GM21825 (cell line): ENCODE results near the gene KLHL6.
"Not testable (repeated sequence)": the region's sequence is repeated elsewhere in the genome, so short reads cannot be mapped to it uniquely, and the experiment has no call there.

Experiments used
- ATAC-seq: cut with Tn5 transposase; IDR thresholded peaks from one replicate; pipeline ENCODE4 v1.9.1; 2021; ENCODE audit warnings: mild to moderate bottlenecking, moderate library complexity; ENCODE audit not compliant: unreplicated experiment

KLHL6 gene

DNA sequence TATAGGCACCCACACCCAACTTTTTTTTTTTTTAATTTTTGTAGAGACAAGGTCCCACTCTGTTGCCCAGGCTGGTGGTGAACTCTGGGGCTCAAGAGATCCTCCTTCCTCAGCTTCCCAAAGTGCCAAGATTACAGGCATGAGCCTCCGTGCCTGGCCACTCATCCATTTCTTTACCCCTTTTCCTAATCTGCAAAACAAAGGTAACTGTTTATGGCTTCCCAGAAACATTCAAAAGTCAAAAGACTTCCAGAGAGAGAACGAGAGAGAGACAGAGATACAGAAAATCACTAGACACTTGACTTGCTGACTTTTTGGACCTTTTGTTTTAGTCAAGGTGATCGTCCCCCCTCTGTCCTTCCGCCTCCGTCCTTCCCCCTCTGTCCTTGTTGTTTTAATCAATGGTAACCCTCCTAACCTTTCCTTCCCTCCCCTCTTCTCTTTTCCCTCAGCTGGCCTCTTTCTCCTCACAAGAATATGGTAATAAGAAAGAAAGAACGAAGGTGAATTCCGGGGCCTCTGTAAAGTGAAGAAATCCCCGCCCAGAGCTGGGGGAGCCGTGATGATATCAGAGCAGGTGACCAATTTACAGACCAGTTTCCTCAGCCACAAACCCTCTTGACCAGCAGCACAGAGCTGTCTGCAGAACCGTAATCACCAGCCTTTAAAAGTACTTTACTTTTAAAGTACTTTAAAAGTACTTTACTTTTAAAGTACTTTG, 21.9 kb downstream of the KLHL6 start:
- ATAC-seq: peak; percentile 43

GRCh38 chr3:183532620-183533411, 22.7 kb downstream of the KLHL6 start:
- no peak for ATAC-seq

DNA sequence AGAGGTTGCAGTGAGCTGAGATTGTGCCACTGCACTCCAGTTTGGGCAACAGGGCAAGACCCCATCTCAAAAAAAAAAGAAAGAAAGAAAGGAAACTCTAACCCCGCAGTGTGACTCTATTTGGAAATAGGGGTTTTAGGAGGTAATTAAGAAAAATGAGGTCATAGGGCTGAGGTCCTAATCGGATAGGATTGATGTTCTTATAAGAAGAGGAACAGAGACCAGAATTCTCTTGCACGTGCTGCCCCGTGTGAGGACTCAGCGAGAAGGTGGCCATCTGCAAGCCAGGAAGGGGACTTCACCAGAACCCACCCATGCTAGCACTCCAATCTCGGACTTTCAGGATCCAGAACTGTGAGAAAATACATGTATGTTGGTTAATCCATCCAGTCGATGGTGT, 25.8 kb downstream of the KLHL6 start:
- ATAC-seq: no peak

DNA sequence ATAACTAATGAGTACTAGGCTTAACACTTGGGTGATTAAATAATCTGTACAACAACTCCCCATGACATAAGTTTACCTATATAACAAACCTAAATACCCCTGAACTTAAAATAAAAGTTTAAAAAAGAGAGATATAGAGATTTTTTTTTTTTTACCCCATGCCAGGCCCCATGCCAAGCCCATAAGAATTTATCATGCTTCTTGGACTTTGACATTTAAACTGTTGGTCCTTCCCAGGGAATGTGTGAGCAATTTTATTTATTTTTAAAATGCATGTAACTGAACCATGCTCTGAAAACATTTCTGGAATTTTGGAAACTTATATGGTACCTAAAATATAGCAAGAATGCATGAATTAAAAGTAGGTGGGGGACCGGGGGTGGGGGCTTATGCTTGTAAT, 26.3 kb downstream of the KLHL6 start:
- no peak for ATAC-seq

DNA sequence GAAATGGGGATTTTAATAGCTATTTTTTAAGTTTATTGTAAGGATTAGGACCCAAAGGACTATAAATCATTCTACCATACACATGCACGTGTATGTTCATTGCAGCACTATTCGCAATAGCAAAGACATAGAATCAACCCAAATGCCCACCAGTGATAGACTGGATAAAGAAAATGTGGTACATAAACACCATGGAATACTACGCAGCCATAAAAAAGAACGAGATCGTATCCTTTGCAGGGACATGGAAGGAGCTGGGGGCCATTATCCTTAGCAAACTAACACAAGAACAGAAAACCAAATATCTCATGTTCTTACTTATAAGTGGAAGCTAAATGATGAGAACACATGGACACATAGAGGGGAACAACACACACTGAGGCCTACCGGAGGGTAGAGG, 26.7 kb downstream of the KLHL6 start:
- not testable (repeated sequence) for ATAC-seq

DNA sequence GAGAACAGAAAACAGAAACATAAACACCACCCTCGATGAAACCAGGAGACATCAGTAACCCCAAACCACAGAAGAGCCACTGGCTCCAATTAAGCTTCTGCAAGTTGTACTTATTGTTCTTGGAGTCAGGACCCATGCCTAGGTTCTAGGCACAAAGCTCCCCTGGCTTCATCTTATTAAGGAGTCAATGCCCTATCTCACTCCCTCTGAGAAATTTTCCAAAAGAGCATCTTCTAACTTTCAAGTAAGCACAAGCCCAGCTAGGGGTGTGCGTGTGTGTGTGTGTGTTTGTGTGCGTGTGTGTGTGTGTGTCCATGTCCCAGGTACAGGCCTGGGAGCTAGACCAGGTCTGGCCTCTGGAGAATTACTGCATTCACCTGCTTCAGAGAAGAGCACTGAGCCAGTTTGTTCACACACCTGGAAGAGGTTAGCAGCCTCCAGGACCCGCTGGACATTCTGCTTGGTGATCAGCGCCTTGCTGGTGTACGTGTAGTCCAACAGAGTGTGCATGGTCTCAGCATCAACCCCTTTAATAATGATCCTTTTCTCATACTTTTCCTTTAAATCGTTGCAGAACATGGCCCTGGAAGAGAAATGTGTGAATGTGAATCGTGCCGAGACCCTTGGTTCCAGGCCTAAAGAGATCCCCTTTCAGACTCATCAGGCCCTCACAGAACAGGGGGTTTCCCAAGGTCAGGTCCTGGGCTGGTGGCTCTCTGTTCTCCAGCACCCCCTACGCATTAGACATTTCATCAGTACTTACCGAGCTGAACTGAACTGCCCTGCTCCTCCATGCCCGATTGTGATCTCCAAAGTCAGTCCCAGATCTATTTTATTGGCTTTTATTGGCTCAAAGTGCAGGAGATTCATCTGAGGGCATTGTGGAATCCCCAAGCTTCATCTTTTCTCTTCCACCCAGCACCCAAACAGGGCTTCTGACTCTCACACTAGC, 27.8 kb downstream of the KLHL6 start:
- ATAC-seq: peak; percentile 85

GRCh38 chr3:183526838-183527427, 28.6 kb downstream of the KLHL6 start:
- peak; percentile 4 for ATAC-seq

DNA sequence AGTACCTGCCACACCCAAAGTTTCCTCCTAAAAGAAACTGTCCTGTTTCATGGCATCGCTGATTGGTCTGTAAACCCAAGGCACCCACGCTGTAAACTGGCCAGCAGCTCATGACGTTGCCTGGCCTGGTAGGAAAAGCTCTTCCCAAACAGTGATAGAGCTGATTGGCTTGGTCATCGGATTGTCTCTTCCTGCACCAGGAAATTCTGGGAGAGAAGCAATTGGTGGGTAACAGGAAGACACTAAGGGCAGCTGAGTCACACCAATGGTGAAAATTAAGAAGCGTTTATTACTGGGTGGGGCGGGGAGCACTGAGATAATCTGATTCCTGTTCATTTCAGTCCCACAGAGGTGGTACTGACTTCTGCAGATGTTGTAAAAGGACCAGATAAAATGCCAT, 31.0 kb downstream of the KLHL6 start:
- ATAC-seq: no peak

GRCh38 chr3:183520741-183521556, 34.6 kb downstream of the KLHL6 start:
- not testable (repeated sequence) for ATAC-seq

DNA sequence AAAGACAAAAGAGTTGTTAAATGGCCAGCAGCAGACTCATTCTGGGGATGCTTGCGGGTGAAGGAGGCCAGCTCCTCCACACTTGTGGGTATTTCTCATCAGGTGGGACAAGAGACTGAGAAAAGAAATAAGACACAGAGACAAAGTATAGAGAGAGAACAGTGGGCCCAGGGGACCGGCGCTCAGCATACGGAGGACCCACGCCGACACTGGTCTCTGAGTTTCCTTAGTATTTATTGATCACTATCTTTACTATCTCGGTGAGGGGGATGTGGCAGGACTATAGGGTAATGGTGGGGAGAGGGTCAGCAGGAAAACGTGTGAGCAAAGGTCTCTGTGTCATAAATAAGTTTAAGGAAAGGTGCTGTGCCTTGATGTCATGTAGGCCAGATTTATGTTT, 35.2 kb downstream of the KLHL6 start:
- not testable (repeated sequence) for ATAC-seq

- ATAC-seq: no peak
Measured at GRCh38 chr3:183519891-183520290, 35.6 kb downstream of the KLHL6 start.

DNA sequence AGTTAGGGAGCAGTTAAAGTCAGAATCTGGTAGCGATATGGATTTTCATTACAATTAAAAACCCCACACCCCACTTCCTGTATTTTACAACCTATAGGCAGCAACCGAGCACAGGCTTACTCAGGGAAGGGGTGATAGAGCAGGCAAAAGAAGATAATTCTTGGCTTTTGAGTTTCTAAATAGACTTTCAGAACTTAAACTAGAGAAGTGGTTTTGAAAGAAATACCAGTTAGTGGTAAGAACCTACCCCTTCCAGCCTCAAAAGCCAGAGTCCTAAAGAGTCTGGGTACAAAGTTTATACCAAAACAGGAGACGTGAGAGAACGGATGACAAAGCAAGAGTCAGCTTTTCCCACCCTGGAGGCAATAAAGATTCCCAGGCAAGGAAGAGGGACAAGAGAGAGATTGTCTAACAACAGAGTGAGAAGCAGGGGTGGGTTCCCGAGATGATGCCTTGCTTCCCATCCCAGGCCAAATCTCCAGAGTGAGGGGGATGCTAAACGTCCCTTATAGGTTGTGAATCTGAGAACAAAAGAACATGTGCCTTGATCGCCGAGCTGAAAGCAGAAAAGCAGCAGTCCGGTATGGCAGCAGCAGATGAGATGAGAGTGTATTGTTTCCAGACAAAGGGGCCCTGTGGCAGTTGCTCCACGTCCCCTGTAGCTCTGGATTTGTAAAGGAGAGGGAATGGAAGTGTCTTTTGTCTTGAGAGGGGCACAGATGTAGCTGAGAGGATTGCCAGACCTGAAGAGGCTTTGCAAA, 36.8 kb downstream of the KLHL6 start:
- no peak for ATAC-seq

GRCh38 chr3:183517607-183518006, 37.9 kb downstream of the KLHL6 start:
- ATAC-seq: no peak

GRCh38 chr3:183515968-183516851, 39.3 kb downstream of the KLHL6 start:
- peak; percentile 64 for ATAC-seq

DNA sequence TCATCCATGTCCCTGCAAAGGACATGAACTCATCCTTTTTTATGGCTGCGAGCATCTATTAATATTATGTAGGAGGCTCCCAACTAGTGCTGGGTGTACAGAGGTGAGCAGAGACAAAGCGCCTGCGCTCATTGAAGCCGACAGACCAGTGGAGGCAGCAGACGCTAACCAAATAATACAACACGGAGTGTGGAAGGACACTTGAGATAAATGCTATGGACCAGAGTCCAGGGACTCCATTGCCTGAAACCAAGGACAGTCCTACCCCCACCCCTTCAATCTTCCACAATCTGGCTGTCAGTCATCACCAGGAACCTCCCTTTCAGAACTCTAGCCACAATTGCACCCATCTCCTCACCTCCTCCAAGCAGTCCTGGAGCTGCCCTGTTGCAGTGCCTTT, 41.5 kb downstream of the KLHL6 start:
- ATAC-seq: no peak

GRCh38 chr3:183513046-183513706, 42.3 kb downstream of the KLHL6 start:
- no peak for ATAC-seq

DNA sequence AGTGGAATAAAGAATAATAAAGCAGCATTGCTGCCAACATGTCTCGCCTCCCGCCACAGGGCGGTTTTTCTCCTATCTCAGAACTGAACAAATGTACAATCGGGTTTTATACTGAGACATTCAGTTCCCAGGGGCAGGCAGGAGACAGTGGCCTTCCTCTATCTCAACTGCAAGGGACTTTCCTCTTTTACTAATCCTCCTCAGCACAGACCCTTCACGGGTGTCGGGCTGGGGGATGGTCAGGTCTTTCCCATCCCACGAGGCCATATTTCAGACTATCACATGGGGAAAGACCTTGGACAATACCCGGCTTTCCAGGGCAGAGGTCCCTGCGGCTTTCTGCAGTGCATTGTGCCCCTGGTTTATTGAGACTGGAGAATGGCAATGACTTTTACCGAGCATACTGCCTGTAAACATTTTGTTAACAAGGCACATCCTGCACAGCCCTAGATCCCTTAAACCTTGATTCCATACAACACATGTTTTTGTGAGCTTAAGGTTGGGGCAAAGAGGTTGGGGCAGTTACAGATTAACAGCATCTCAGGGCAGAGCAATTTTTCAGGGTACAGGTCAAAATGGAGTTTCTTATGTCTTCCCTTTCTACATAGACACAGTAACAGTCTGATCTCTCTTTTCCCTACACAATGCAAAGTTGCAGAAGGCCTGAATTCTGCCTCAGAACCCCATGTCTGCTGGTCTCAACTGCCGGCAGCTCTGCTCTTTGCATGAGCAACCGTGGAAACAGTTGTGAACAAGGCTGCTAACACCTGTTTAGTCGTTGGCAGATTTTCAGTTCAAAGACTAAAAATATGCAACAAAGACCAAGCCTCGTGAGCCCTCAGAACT, 44.0 kb downstream of the KLHL6 start:
- ATAC-seq: not testable (repeated sequence)
